Testis (tissue), 3 donors: ENCODE data around the gene TBX5. TPM values are rescaled to one million over a fixed set of nuclear protein-coding genes. Genes with fewer than 3 reads are reported as not detected.

Source experiments
- DNase-seq: peaks from one replicate; pipeline ENCODE4 v3.0.0-alpha.2; 2019
- H3K27ac ChIP-seq, 2 donors: fragments of 200-600 bp; sonication (generic); one replicate each; pipeline ENCODE4 v1.5.1; 2019
- H3K27me3 ChIP-seq: fragments of 200-600 bp; sonication (generic); one replicate; pipeline ENCODE4 v1.5.1; 2019
- H3K36me3 ChIP-seq: fragments of 200-600 bp; sonication (generic); one replicate; pipeline ENCODE4 v1.5.1; 2017; ENCODE audit warnings: low read depth; ENCODE audit errors: missing control alignments
- H3K4me1 ChIP-seq: fragments of 200-600 bp; sonication (generic); one replicate; pipeline ENCODE4 v1.5.1; 2019
- H3K4me3 ChIP-seq, 2 donors: fragments of 200-600 bp; sonication (generic); one replicate each; pipeline ENCODE4 v1.5.1; 2017 to 2019
- H3K9me3 ChIP-seq: fragments of 200-600 bp; sonication (generic); one replicate; pipeline ENCODE4 v1.5.1; 2017
- POLR2A ChIP-seq: fragments of 450-650 bp; IDR thresholded peaks from one replicate; pipeline ENCODE4 v1.6.1; 2017; ENCODE audit warnings: antibody characterized with exemption, mild to moderate bottlenecking, moderate library complexity
- WGBS, 2 donors: methylation state at CpG; one replicate each; pipeline ENCODE4 v1.1.5; 2018; 5-methylcytosine and 5-hydroxymethylcytosine counted together
- intact Hi-C: fragments of 100-400 bp; cut with DNase I; formaldehyde crosslinking; loops from one replicate; pipeline ENCODE4 v1.15.1; 2023; ENCODE audit warnings: low total_unique reads
- polyA plus RNA-seq: library from polyadenylated mRNA; stranded (reverse); fragments of 350-450 nt; fragmentation: Illumina TruSeq; extraction: RNeasy Lipid Tissue Mini Kit (QIAGEN cat#74804); gene quantifications from one replicate; pipeline ENCODE4 v1.2.3, GENCODE V29; 2014; ENCODE audit warnings: low read depth, low replicate concordance; ENCODE audit not compliant: insufficient read depth
- total RNA-seq, 2 donors: library from RNA; depleted of rRNA; stranded (reverse); fragments of >200 nt; gene quantifications; one replicate each; pipeline ENCODE4 v1.2.3, GENCODE V29; 2016
- TF ChIP-seq, protein P1 (sequence below), 3 experiments: fragments of 450-650 bp in 2 of 3; fragments of 200-600 bp in 1 of 3; sonication (generic) in 1 of 3; IDR thresholded peaks; one replicate each; pipeline ENCODE4 v1.5.1; 2016 to 2019; ENCODE audit warnings: antibody characterized with exemption in 3 of 3, mild to moderate bottlenecking in 2 of 3, moderate library complexity in 1 of 3

TBX5 gene
- total and polyA plus RNA-seq, 3 donors from 2014 or later: 0.12 to 0.62 TPM; not detected in 1

DNA sequence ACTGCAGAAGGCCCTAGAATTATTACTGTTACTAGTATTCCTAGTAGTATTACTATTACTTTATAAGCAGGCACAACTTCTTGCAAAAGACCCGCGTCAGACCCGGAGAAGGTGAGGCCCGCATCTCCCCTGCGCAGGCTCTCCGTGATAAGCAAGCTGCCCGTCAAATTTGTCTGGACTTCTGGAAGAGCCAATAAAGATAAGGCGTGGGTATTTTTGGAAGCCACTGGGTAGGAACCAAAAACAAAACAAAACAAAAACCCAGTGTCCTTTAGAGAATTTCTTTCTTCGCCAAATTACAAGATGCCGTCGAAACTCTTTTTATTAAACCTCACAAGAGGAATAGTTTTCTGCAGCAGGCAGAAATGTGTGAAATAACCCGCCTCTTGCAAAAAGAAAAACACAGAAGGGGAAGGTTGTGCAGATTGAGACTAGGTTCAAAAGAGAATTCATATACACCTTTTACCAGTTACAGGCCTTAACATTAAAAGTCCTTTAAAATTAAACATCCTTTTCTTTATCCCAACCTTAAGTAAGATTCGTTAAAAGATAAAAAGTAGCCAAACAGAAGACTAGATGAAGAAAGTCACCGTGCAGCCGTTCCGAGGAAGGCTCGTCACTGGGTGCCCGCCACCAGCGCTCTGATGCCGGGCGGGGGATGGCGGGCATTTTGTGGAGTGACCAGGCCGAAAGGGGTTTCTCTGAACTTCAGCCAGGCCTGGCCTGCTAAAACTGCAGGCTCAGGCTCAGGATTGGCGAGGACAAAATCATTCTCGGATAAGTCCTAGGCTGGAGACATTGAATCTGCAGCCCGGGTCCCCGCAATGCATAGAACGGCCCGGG, 1.6 kb downstream of the TBX5 start:
- TF ChIP-seq, protein P1, sequence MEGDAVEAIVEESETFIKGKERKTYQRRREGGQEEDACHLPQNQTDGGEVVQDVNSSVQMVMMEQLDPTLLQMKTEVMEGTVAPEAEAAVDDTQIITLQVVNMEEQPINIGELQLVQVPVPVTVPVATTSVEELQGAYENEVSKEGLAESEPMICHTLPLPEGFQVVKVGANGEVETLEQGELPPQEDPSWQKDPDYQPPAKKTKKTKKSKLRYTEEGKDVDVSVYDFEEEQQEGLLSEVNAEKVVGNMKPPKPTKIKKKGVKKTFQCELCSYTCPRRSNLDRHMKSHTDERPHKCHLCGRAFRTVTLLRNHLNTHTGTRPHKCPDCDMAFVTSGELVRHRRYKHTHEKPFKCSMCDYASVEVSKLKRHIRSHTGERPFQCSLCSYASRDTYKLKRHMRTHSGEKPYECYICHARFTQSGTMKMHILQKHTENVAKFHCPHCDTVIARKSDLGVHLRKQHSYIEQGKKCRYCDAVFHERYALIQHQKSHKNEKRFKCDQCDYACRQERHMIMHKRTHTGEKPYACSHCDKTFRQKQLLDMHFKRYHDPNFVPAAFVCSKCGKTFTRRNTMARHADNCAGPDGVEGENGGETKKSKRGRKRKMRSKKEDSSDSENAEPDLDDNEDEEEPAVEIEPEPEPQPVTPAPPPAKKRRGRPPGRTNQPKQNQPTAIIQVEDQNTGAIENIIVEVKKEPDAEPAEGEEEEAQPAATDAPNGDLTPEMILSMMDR (IDR thresholded peaks at IDR 0.05): no peak
- TF ChIP-seq POLR2A: no peak
- Histone ChIP-seq H3K4me3 (no peak overlapping the region), H3K36me3 (no peaks in the 10 kb centered on the region), H3K27me3 (no peaks in the 10 kb centered on the region), H3K4me1 (peaks cover 3% of the 10 kb centered on the region), H3K27ac (no peak overlapping the region), H3K9me3 (no peaks in the 10 kb centered on the region)
- DNase-seq: no peak
- intact Hi-C loops: no loop called here
- WGBS, 2 donors: 4 to 6% methylated on average over 29 of the region's 29 CpGs

DNA sequence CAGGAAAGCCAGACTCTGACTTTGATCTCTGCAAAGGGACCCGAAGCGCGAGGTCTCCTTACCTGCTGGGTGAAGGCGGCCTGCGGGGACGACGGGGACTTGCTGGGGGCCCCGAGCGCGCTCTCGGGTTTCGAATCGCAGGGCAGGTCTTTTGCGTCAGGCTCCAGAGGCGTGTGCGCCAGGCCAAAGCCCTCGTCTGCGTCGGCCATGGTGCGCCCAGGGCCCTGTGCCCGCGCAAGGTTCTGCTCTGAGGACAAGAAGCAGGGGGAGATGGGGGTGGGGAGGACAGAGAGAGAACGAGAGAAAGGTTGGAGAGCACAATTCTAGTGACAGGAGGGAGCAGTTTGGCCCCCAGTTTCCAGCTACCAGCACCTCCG, 2.3 kb downstream of the TBX5 start:
- no peak for TF ChIP-seq POLR2A
- TF ChIP-seq, protein P1 (IDR thresholded peaks at IDR 0.05): no peak
- peaks cover 3% of the 10 kb centered on the region for H3K4me1 ChIP-seq
- DNase-seq: no peak
- no peak overlapping the region for H3K27ac ChIP-seq
- H3K4me3 ChIP-seq: no peak overlapping the region
- no peaks in the 10 kb centered on the region for H3K36me3 ChIP-seq
- intact Hi-C loops: no loop called here
- WGBS, 2 donors: 3% methylated on average over 18 to 24 of the region's 24 CpGs
- H3K27me3 ChIP-seq: no peaks in the 10 kb centered on the region
- H3K9me3 ChIP-seq: no peaks in the 10 kb centered on the region

DNA sequence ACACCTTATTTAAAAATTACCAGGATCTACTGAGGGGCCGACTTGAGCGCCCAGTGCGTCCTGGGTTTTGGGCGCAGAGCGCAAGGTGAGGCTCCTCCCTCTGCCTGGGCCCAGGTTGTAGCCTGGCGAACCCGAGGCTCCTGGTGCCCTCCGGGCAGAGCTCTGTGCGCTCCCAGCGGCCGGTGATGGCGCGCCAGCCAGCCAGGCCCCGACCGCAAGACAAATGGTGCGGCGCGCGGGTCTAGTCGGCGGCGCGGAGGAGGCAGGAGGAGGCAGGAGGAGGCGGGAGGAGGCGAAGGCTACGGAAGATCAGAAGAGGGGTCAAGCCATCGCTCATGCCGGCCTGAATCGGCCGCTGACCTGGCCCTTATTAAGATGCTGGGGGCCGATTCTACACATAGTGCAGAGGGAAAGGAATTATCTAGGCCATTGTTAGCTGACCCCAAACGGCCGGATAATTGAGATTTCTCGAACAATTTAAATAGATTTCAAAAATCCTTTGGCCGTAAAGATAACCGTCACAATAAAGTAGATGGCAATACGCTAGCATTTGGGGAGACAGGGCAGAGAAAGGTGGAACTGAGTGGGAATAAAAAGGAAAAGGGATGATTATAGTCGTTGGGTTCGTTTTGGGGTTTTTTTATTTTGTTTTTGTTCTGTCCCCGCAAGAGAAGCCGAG, 2.8 kb downstream of the TBX5 start:
- Histone ChIP-seq H3K4me1 (peaks cover 3% of the 10 kb centered on the region), H3K9me3 (no peaks in the 10 kb centered on the region), H3K27me3 (no peaks in the 10 kb centered on the region), H3K36me3 (no peaks in the 10 kb centered on the region), H3K27ac (no peak overlapping the region), H3K4me3 (no peak overlapping the region)
- no peak for DNase-seq
- WGBS, 2 donors: 1 to 3% methylated on average over 20 to 41 of the region's 41 CpGs
- intact Hi-C loops: no loop called here
- TF ChIP-seq, protein P1 (IDR thresholded peaks at IDR 0.05): no peak
- no peak for TF ChIP-seq POLR2A

DNA sequence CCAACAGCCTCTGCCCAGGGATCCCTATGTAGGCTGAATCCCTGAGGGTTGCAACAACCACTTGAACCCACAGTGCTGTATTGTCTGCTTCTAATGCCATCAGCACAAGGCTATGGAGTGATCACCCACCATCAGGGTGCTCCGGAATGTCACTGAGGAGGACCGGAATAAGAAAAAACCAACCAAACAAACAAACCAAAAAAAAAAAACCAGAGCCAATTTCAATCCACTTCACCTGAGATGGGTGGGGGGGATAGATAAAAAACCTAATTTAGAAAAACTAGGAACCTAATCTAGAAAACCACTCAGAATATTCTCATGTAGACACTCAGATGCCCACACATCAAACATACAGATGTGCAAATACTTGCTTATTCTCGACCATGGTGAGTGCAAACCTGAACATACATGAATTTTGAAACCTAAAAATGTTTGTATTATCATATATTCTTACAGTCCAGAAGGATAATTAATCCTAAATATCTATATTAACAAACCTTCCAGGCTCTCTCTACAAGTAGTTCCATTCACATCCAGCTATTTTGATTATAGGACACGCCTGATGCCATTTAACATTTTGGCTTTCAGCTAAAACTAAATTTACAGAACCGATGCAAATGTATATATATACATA, 3.7 kb downstream of the TBX5 start:
- no peak for DNase-seq
- TF ChIP-seq, protein P1 (IDR thresholded peaks at IDR 0.05): no peak
- no peak for TF ChIP-seq POLR2A
- no peak overlapping the region for H3K27ac ChIP-seq
- intact Hi-C loops: no loop called here
- no peak overlapping the region for H3K4me3 ChIP-seq
- H3K27me3 ChIP-seq: no peaks in the 10 kb centered on the region
- no peaks in the 10 kb centered on the region for H3K9me3 ChIP-seq
- no peaks in the 10 kb centered on the region for H3K36me3 ChIP-seq
- peaks cover 3% of the 10 kb centered on the region for H3K4me1 ChIP-seq
- 16 to 20% methylated on average over 5 of the region's 5 CpGs for WGBS, 2 donors
